Raji (cell line): ENCODE data around the gene DAAM1.

Experiments
- POLR2A ChIP-seq: IDR thresholded peaks from 2 replicates; pipeline ENCODE4 v1.6.1; 2011; ENCODE audit warnings: low read depth, low read length, control low read depth; ENCODE audit not compliant: insufficient read depth

Gene DAAM1

GRCh38 chr14:59254146-59254910 is 65.9 kb downstream of the DAAM1 start:
- TF ChIP-seq POLR2A: no peak

DNA sequence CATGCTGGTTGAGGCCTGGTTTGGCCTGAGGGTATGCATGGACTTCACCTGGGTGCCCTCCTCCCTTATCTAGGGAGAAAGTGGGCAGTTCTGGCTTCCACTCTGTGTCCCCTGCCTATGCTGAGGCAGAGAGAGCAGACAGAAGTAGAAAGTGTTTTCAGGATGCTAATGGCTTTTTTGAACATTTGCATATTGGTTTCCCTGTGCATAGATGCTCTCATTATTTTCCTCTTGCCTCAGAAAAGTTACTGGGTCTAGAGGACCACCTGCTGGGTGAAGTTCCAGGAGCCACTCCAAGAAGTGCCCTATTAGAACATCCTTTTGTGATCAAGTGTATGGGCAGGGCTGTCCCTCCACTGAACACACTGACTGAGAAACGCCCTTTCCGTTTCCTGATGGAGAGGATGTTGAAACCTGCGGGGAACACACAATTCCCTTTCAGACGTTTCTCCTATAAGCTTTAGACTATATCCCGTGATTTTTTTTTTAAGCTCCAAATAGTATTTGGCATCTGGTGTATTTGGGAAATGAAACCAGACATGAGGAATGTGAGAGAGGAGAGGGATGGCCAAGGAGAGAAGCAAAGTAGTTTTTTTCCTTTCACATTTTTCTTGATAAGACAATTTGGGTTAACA is 66.6 kb downstream of the DAAM1 start:
- TF ChIP-seq POLR2A: no peak

DNA sequence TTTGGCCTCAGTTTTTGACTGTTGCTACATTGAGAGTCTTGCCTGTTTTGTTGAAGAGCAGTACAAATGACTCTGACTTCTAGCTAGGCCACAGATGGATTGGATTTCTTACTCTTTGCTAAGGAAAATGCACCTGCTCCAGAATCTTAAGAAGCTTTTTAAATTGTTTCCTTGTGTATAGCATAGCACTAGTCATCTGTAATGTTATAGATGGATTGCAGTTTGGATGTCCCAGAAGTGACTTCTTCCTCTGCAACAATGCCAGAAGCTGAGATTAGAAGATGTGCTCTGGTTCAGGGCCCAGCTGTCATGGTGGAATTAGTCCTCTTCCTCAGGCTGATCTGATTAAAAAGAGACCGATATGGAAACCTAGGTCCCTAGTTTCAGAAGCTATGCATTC is 67.9 kb downstream of the DAAM1 start:
- TF ChIP-seq POLR2A: no peak

- TF ChIP-seq POLR2A: no peak
These were observed 72.9 kb downstream of the DAAM1 start for GRCh38 chr14:59261334-59261733.

- TF ChIP-seq POLR2A: no peak
These were observed 74.4 kb downstream of the DAAM1 start for GRCh38 chr14:59262717-59263454.

GRCh38 chr14:59265808-59266207 is 77.3 kb downstream of the DAAM1 start:
- no peak for TF ChIP-seq POLR2A

DNA sequence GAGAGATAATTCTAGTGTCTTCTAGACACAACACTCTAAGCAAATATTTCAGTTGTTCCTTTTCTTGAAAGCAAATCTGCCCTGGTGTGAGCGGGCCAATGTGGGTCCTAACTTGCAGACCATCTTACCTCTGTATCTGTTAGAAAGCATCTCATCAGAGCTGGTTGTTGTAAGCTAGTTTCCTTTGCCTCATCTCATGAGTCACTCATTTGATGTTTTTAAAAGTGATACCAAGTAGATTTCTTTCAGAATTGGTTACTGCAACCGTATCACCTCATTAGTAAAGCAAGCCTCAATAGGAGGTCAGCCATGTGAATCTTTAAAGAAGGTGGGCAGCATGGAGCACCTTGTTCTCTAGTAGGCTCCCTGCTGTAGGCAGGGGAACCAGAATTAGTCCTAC is 78.6 kb downstream of the DAAM1 start:
- TF ChIP-seq POLR2A: no peak

GRCh38 chr14:59268011-59268410 is 79.5 kb downstream of the DAAM1 start:
- TF ChIP-seq POLR2A: no peak

- TF ChIP-seq POLR2A: no peak
These were observed 80.4 kb downstream of the DAAM1 start for GRCh38 chr14:59268858-59269257.

DNA sequence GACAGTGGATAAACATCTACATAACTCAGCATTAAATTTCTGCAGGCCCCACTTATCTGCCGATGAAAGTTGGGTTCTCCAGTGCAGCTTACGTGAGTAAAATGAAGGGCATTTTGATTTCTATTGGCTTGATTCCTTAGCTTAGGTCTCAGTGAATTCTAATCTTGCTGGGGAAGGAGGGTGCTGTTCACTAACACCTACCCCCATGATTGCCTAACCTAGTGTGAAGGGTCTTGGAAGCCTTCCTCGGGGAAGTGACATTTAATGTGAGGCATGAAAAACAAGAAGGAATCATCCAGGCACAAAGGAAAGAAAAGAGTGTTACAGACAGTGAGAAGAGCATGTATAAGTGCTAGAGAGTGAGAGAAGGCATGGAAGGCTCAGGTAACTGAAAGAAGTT is 81.0 kb downstream of the DAAM1 start:
- TF ChIP-seq POLR2A: no peak

GRCh38 chr14:59271256-59271655 is 82.8 kb downstream of the DAAM1 start:
- no peak for TF ChIP-seq POLR2A

DNA sequence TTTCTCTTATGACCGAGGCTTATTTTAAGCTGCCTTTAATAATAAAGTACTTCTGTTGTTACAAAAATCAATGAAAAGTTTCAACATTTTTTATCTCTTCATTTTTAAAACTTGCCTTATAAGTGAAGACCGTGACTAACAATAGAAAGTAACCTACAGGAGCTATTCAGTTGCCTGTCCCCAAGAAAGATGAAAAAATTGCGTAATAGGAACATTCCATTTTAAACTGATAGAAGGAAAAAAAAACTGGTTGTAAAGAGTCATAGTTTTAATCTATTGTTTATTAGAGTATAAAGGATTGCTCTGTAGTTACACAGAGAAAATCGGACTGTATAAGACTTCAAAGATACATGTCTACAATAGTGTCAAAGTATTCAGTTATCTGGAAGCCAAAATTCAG is 83.3 kb downstream of the DAAM1 start:
- TF ChIP-seq POLR2A: no peak

- no peak for TF ChIP-seq POLR2A
These were observed 84.2 kb downstream of the DAAM1 start for GRCh38 chr14:59272633-59273032.

DNA sequence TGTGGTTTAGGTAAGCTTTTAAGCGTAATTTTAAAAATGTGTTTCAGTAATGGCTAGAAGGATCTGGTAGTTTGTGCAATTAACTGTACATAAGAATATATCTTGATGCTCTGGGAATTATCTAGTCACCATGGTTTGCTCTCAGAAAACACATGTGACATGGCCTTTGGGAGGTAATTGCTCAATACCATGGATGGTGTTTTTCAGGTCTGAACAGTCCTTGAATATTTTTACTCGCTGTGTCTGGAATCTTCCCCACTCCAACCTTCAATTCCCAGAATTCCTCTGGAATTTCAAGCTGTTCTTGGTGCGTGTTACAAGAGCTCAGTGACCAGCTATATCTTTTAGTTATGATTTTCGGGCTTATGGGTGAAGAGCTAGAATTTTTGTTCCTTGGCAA is 85.3 kb downstream of the DAAM1 start:
- no peak for TF ChIP-seq POLR2A

GRCh38 chr14:59274991-59275391 is 86.5 kb downstream of the DAAM1 start:
- no peak for TF ChIP-seq POLR2A

- no peak for TF ChIP-seq POLR2A
These were observed 87.2 kb downstream of the DAAM1 start for GRCh38 chr14:59275668-59276067.
